ENCODE results near the gene IRAK1.

IRAK1 gene

GRCh38 chrX:153972368-153973126 lies 47.2 kb downstream of the IRAK1 start, which contains the start of gene TMEM187:
TMEM187 (plus strand) TSS chrX:153972754; CDS start chrX:153982063, 9,309 bp downstream.
- TF ChIP-seq CTCF (IDR thresholded peaks at IDR 0.05; ENCODE audit: low read depth, low read length): no peak
- peak; percentile 91 for DNase-seq (ENCODE audit: low read depth, low spot score)
- peak within 1 kb of the TSS; percentile 97 for H3K4me3 ChIP-seq (ENCODE audit: low read depth, low read length)
- in situ Hi-C loops (cut with HindIII; ENCODE audit: low sequenced_read_pairs): no loop called here

GRCh38 chrX:153971450-153972367 lies 48.0 kb downstream of the IRAK1 start, which contains the start of gene HCFC1:
HCFC1 (minus strand) TSS chrX:153971818; CDS start chrX:153970840, 978 bp downstream.
- peak within 1 kb of the TSS; percentile 97 for H3K4me3 ChIP-seq (ENCODE audit: low read depth, low read length)
- DNase-seq (ENCODE audit: low read depth, low spot score): peak; percentile 93
- in situ Hi-C loops (cut with HindIII; ENCODE audit: low sequenced_read_pairs): no loop called here
- no peak for TF ChIP-seq CTCF (IDR thresholded peaks at IDR 0.05; ENCODE audit: low read depth, low read length)

GRCh38 chrX:153971124-153971449 lies 48.6 kb downstream of the IRAK1 start:
- no peak for TF ChIP-seq CTCF (IDR thresholded peaks at IDR 0.05; ENCODE audit: low read depth, low read length)
- peak; percentile 95 for DNase-seq (ENCODE audit: low read depth, low spot score)
- H3K4me3 ChIP-seq (ENCODE audit: low read depth, low read length): peak overlapping the region; percentile 97
- in situ Hi-C loops (cut with HindIII; ENCODE audit: low sequenced_read_pairs): no loop called here

- no peak for TF ChIP-seq CTCF (IDR thresholded peaks at IDR 0.05; ENCODE audit: low read depth, low read length)
- in situ Hi-C loops (cut with HindIII; ENCODE audit: low sequenced_read_pairs): no loop called here
- peak; percentile 72 for DNase-seq (ENCODE audit: low read depth, low spot score)
- peak overlapping the region; percentile 97 for H3K4me3 ChIP-seq (ENCODE audit: low read depth, low read length)
These were observed 49.2 kb downstream of the IRAK1 start for GRCh38 chrX:153970357-153971123.

GRCh38 chrX:153969904-153970356 lies 49.8 kb downstream of the IRAK1 start:
- no peak for TF ChIP-seq CTCF (IDR thresholded peaks at IDR 0.05; ENCODE audit: low read depth, low read length)
- peak overlapping the region; percentile 97 for H3K4me3 ChIP-seq (ENCODE audit: low read depth, low read length)
- peak; percentile 46 for DNase-seq (ENCODE audit: low read depth, low spot score)
- in situ Hi-C loops (cut with HindIII; ENCODE audit: low sequenced_read_pairs): no loop called here
